HepG2 (cell line): Measurements from ENCODE around the gene PLIN3. TPM values are rescaled to one million over a fixed set of nuclear protein-coding genes. Genes with fewer than 3 reads are reported as not detected.
A peak's percentile ranks its signal among the peaks of the same experiment; 100 is the strongest.

Source experiments
- ADNP ChIP-seq: sonication (generic); formaldehyde crosslinking; IDR thresholded peaks from 2 replicates; pipeline ENCODE4 v1.4.0; 2020; ENCODE audit warnings: missing genetic modification reagents
- ETV6 ChIP-seq: sonication (generic); formaldehyde crosslinking; conservative IDR thresholded peaks from 2 replicates; pipeline ENCODE4 v1.4.0; 2020; ENCODE audit warnings: missing genetic modification reagents
- FOXO4 ChIP-seq: sonication (generic); formaldehyde crosslinking; conservative IDR thresholded peaks from 2 replicates; pipeline ENCODE4 v1.8.1; 2023; ENCODE audit warnings: missing genetic modification reagents
- GABPA ChIP-seq, 2 experiments: IDR thresholded peaks; 2 replicates each; pipeline ENCODE4 v1.6.1; 2011 to 2016; ENCODE audit warnings: low read depth in 2 of 2, low read length in 1 of 2, missing biosample characterization in 1 of 2, missing genetic modification characterization in 1 of 2
- HES4 ChIP-seq: sonication (generic); formaldehyde crosslinking; IDR thresholded peaks from 2 replicates; pipeline ENCODE4 v1.9.0; 2021; ENCODE audit warnings: mild to moderate bottlenecking, missing genetic modification reagents, borderline replicate concordance
- KAT8 ChIP-seq: IDR thresholded peaks from 2 replicates; pipeline ENCODE4 v1.6.1; 2016; ENCODE audit warnings: missing genetic modification reagents, missing compliant biosample characterization
- MAFF ChIP-seq: IDR thresholded peaks from 2 replicates; pipeline ENCODE4 v1.6.1; 2011; ENCODE audit warnings: low read depth, low read length, improper control_type of control experiment
- NCOA1 ChIP-seq: sonication (generic); formaldehyde crosslinking; IDR thresholded peaks from 2 replicates; pipeline ENCODE4 v1.9.0; 2021; ENCODE audit warnings: missing genetic modification reagents
- RFX3 ChIP-seq: IDR thresholded peaks from 2 replicates; pipeline ENCODE4 v1.6.1; 2016; ENCODE audit warnings: missing biosample characterization, missing genetic modification reagents
- SRSF9 ChIP-seq: fragments of 200-400 bp; formaldehyde crosslinking; IDR thresholded peaks from 2 replicates; pipeline ENCODE4 v1.6.1; 2018; ENCODE audit warnings: borderline replicate concordance, mild to moderate bottlenecking, low read depth, low read length; ENCODE audit not compliant: insufficient read depth, poor library complexity, severe bottlenecking
- TBX2 ChIP-seq: sonication (generic); formaldehyde crosslinking; IDR thresholded peaks from 2 replicates; pipeline ENCODE4 v1.5.0; 2020; ENCODE audit warnings: missing genetic modification reagents, mild to moderate bottlenecking, borderline replicate concordance
- ZBTB1 ChIP-seq: sonication (generic); formaldehyde crosslinking; IDR thresholded peaks from 2 replicates; pipeline ENCODE4 v1.4.0; 2020; ENCODE audit warnings: missing genetic modification reagents, borderline replicate concordance
- ZBTB42 ChIP-seq: sonication (generic); formaldehyde crosslinking; IDR thresholded peaks from 2 replicates; pipeline ENCODE4 v1.5.0; 2020; ENCODE audit warnings: mild to moderate bottlenecking, missing genetic modification reagents
- ZFP37 ChIP-seq: sonication (generic); formaldehyde crosslinking; IDR thresholded peaks from 2 replicates; pipeline ENCODE4 v1.4.0; 2020; ENCODE audit warnings: missing genetic modification reagents, borderline replicate concordance
- ZFP82 ChIP-seq: sonication (generic); formaldehyde crosslinking; IDR thresholded peaks from 2 replicates; pipeline ENCODE4 v1.5.1; 2020; ENCODE audit warnings: mild to moderate bottlenecking, missing genetic modification reagents, borderline replicate concordance
- ZNF160 ChIP-seq: sonication (generic); formaldehyde crosslinking; IDR thresholded peaks from 2 replicates; pipeline ENCODE4 v1.8.0; 2022; ENCODE audit warnings: mild to moderate bottlenecking, inconsistent platforms, missing genetic modification reagents
- ZNF296 ChIP-seq: sonication (generic); formaldehyde crosslinking; conservative IDR thresholded peaks from 2 replicates; pipeline ENCODE4 v1.5.0; 2020; ENCODE audit warnings: mild to moderate bottlenecking, missing genetic modification reagents
- ZNF383 ChIP-seq: sonication (generic); formaldehyde crosslinking; IDR thresholded peaks from 2 replicates; pipeline ENCODE4 v1.4.0; 2020; ENCODE audit warnings: missing genetic modification reagents, mild to moderate bottlenecking, borderline replicate concordance
- ZNF550 ChIP-seq: sonication (generic); formaldehyde crosslinking; IDR thresholded peaks from 2 replicates; pipeline ENCODE4 v1.4.0; 2020; ENCODE audit warnings: mild to moderate bottlenecking, missing genetic modification reagents, borderline replicate concordance
- ZNF552 ChIP-seq: sonication (generic); formaldehyde crosslinking; IDR thresholded peaks from 2 replicates; pipeline ENCODE4 v1.9.0; 2022; ENCODE audit warnings: missing genetic modification reagents, mild to moderate bottlenecking, borderline replicate concordance
- ZNF564 ChIP-seq: sonication (generic); formaldehyde crosslinking; IDR thresholded peaks from 2 replicates; pipeline ENCODE4 v1.8.1; 2023; ENCODE audit warnings: mild to moderate bottlenecking, missing genetic modification reagents
- ZNF597 ChIP-seq: sonication (generic); formaldehyde crosslinking; IDR thresholded peaks from 2 replicates; pipeline ENCODE4 v1.5.0; 2020; ENCODE audit warnings: missing genetic modification reagents
- polyA plus RNA-seq, 8 experiments: library from polyadenylated mRNA; depleted of rRNA in 3 of 8; stranded (reverse) in 7 of 8; unstranded in 1 of 8; fragments of >200 nt; fragmentation: Illumina TruSeq in 4 of 8; extraction: Trizol in 4 of 8; gene quantifications; 2 replicates each; pipeline versions ENCODE4 v1.2.1 to v1.2.3, GENCODE V29; 2011 to 2016; ENCODE audit warnings: low read depth in 4 of 8, missing spikeins in 1 of 8, mixed read lengths in 1 of 8; ENCODE audit not compliant: insufficient read depth in 1 of 8
- total RNA-seq, 5 experiments: library from RNA; depleted of rRNA; stranded (reverse); fragments of >200 nt; fragmentation: Illumina TruSeq; extraction: Trizol; gene quantifications; 2 replicates each; pipeline ENCODE4 v1.2.3, GENCODE V29; 2016; ENCODE audit warnings: low read depth in 1 of 5
- TF ChIP-seq, protein P1 (sequence below): sonication (generic); formaldehyde crosslinking; IDR thresholded peaks from 2 replicates; pipeline ENCODE4 v1.4.0; 2020; ENCODE audit warnings: missing genetic modification reagents
- TF ChIP-seq, protein P2 (sequence below): sonication (generic); formaldehyde crosslinking; IDR thresholded peaks from 2 replicates; pipeline ENCODE4 v1.4.0; 2020; ENCODE audit warnings: low read depth, mild to moderate bottlenecking, missing genetic modification reagents

Gene PLIN3
- total and polyA plus RNA-seq, 2 of the 13 experiments (the other 11 are each of a cell fraction or from before 2014, with no cell fraction given) = 49.3 to 57.9 TPM

- TF ChIP-seq ZNF296 (CRISPR knock-in tag) = no peak
- no peak for TF ChIP-seq MAFF
- TF ChIP-seq ZNF550 (CRISPR knock-in tag) = no peak
- TF ChIP-seq ZNF597 (CRISPR knock-in tag) = no peak
- 0 out of 2 replicates have a peak, but pooled peaks have one; percentile 55 for TF ChIP-seq HES4 (CRISPR knock-in tag)
- TF ChIP-seq ZBTB42 (CRISPR knock-in tag) = no peak
- TF ChIP-seq, protein P1, sequence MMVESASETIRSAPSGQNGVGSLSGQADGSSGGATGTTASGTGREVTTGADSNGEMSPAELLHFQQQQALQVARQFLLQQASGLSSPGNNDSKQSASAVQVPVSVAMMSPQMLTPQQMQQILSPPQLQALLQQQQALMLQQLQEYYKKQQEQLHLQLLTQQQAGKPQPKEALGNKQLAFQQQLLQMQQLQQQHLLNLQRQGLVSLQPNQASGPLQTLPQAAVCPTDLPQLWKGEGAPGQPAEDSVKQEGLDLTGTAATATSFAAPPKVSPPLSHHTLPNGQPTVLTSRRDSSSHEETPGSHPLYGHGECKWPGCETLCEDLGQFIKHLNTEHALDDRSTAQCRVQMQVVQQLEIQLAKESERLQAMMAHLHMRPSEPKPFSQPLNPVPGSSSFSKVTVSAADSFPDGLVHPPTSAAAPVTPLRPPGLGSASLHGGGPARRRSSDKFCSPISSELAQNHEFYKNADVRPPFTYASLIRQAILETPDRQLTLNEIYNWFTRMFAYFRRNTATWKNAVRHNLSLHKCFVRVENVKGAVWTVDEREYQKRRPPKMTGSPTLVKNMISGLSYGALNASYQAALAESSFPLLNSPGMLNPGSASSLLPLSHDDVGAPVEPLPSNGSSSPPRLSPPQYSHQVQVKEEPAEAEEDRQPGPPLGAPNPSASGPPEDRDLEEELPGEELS (CRISPR knock-in tag) = peak; percentile 34; the same call in 1 of the 2 replicates
- TF ChIP-seq RFX3 (CRISPR knock-in tag) = no peak
- TF ChIP-seq, protein P2, sequence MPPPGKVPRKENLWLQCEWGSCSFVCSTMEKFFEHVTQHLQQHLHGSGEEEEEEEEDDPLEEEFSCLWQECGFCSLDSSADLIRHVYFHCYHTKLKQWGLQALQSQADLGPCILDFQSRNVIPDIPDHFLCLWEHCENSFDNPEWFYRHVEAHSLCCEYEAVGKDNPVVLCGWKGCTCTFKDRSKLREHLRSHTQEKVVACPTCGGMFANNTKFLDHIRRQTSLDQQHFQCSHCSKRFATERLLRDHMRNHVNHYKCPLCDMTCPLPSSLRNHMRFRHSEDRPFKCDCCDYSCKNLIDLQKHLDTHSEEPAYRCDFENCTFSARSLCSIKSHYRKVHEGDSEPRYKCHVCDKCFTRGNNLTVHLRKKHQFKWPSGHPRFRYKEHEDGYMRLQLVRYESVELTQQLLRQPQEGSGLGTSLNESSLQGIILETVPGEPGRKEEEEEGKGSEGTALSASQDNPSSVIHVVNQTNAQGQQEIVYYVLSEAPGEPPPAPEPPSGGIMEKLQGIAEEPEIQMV = peak; percentile 97
- no peak for TF ChIP-seq ZNF160 (CRISPR knock-in tag)
- no peak for TF ChIP-seq FOXO4
- peak; percentile 71; the same call in 1 of the 2 replicates for TF ChIP-seq ZBTB1
- TF ChIP-seq ZFP37 = no peak
- TF ChIP-seq ZNF564 (CRISPR knock-in tag) = no peak
- no peak for TF ChIP-seq SRSF9
- TF ChIP-seq ETV6 (CRISPR knock-in tag) = no peak
- no peak for TF ChIP-seq GABPA (IDR thresholded peaks at IDR 0.05; ENCODE audit: low read depth, low read length)
- TF ChIP-seq GABPA (CRISPR knock-in tag; IDR thresholded peaks at IDR 0.05; ENCODE audit: low read depth) = no peak
- no peak for TF ChIP-seq ADNP (CRISPR knock-in tag)
- peak; percentile 49; the same call in 1 of the 2 replicates for TF ChIP-seq KAT8 (CRISPR knock-in tag)
- TF ChIP-seq ZNF552 = no peak
- TF ChIP-seq TBX2 = peak; percentile 68; the same call in 1 of the 2 replicates
- TF ChIP-seq NCOA1 (CRISPR knock-in tag) = no peak
- TF ChIP-seq ZNF383 (CRISPR knock-in tag) = no peak
- TF ChIP-seq ZFP82 = 0 out of 2 replicates have a peak, but pooled peaks have one; percentile 65
Observed at GRCh38 chr19:4831304-4831978, 36.0 kb downstream of the PLIN3 start, which contains the start of gene TICAM1 (continued).
